Glomerular endothelial cell (primary cell): ENCODE results near the gene ZNRD2. TPM values are rescaled to one million over a fixed set of nuclear protein-coding genes. Genes with fewer than 3 reads are reported as not detected.

ENCODE experiments used
- DNase-seq: peaks from one replicate; pipeline ENCODE4 v3.0.0-alpha.2; 2011; ENCODE audit warnings: low read depth, low spot score; ENCODE audit errors: extremely low read depth
- total RNA-seq: library from RNA; depleted of rRNA; stranded (reverse); fragments of >200 nt; gene quantifications from 2 replicates; pipeline ENCODE4 v1.2.3, GENCODE V29; 2015

The ZNRD2 gene
- total RNA-seq, 1 donor from 2014 or later, result 66.4 TPM

- no peak for DNase-seq
Observed at GRCh38 chr11:65571420-65571819, 1.1 kb downstream of the ZNRD2 start.

- no peak for DNase-seq
Observed at GRCh38 chr11:65571940-65572339, 1.7 kb downstream of the ZNRD2 start.

- no peak for DNase-seq
Observed at GRCh38 chr11:65572356-65573051, 2.2 kb downstream of the ZNRD2 start, which contains the start of gene FAM89B. FAM89B (plus strand) TSS chr11:65572538; CDS start chr11:65572670, 132 bp downstream.

- no peak for DNase-seq
Observed at GRCh38 chr11:65573391-65574079, 3.3 kb downstream of the ZNRD2 start.

- DNase-seq, result no peak
Observed at GRCh38 chr11:65574109-65574810, 4.0 kb downstream of the ZNRD2 start.

- no peak for DNase-seq
Observed at GRCh38 chr11:65574811-65575567, 4.7 kb downstream of the ZNRD2 start.

GRCh38 chr11:65575568-65576231 lies 5.4 kb downstream of the ZNRD2 start, which contains the start of gene EHBP1L1:
EHBP1L1 (plus strand) TSS chr11:65576053; CDS start chr11:65576303, 250 bp downstream.
- no peak for DNase-seq

- no peak for DNase-seq
Observed at GRCh38 chr11:65576232-65576866, 6.1 kb downstream of the ZNRD2 start.

GRCh38 chr11:65576867-65577755 lies 6.8 kb downstream of the ZNRD2 start:
- no peak for DNase-seq

- DNase-seq, result no peak
Observed at GRCh38 chr11:65577756-65578109, 7.5 kb downstream of the ZNRD2 start.

- no peak for DNase-seq
Observed at GRCh38 chr11:65578134-65578533, 7.9 kb downstream of the ZNRD2 start.

GRCh38 chr11:65578667-65579066 lies 8.4 kb downstream of the ZNRD2 start:
- no peak for DNase-seq

- DNase-seq, result no peak
Observed at GRCh38 chr11:65579291-65579690, 9.0 kb downstream of the ZNRD2 start.

- no peak for DNase-seq
Observed at GRCh38 chr11:65580031-65580692, 9.9 kb downstream of the ZNRD2 start.

GRCh38 chr11:65580756-65581155 lies 10.5 kb downstream of the ZNRD2 start:
- DNase-seq, result no peak

- no peak for DNase-seq
Observed at GRCh38 chr11:65581928-65582327, 11.7 kb downstream of the ZNRD2 start.

- DNase-seq, result no peak
Observed at GRCh38 chr11:65583589-65583988, 13.3 kb downstream of the ZNRD2 start.

GRCh38 chr11:65584106-65584505 lies 13.8 kb downstream of the ZNRD2 start:
- DNase-seq, result no peak
